Stimulated activated CD4-positive, alpha-beta T cell treated with anti-CD3 and anti-CD28 coated beads, Interleukin-2, amount 100 ng/mL, for 48 hours (primary cell): ENCODE results near the gene MICALL1.
A peak's percentile ranks its signal among the peaks of the same experiment; 100 is the strongest.
"Not testable (repeated sequence)": the region's sequence is repeated elsewhere in the genome, so short reads cannot be mapped to it uniquely, and the experiment has no call there.

Source experiments
- DNase-seq, 2 donors: peaks; one replicate each; pipeline ENCODE4 v3.0.0-alpha.2; 2020

The MICALL1 gene

GRCh38 chr22:37930270-37930951 is 24.3 kb downstream of the MICALL1 start:
- DNase-seq, result no peak

GRCh38 chr22:37930952-37931440 is 24.9 kb downstream of the MICALL1 start:
- DNase-seq, result no peak

- no peak for DNase-seq
These were observed 25.8 kb downstream of the MICALL1 start for GRCh38 chr22:37931893-37932389.

- DNase-seq, result no peak
These were observed 26.3 kb downstream of the MICALL1 start for GRCh38 chr22:37932401-37932800.

- no peak for DNase-seq
These were observed 26.9 kb downstream of the MICALL1 start for GRCh38 chr22:37932821-37933578.

GRCh38 chr22:37933711-37934376 is 27.7 kb downstream of the MICALL1 start:
- DNase-seq, result peak; percentile 84 to 85

- no peak for DNase-seq
These were observed 34.7 kb downstream of the MICALL1 start for GRCh38 chr22:37940698-37941376.

- DNase-seq, result no peak
These were observed 36.0 kb downstream of the MICALL1 start for GRCh38 chr22:37942133-37942532.

GRCh38 chr22:37943136-37943824 is 37.2 kb downstream of the MICALL1 start:
- DNase-seq, result no peak

- DNase-seq, result no peak
These were observed 37.7 kb downstream of the MICALL1 start for GRCh38 chr22:37943825-37944198.

GRCh38 chr22:37944423-37944822 is 38.3 kb downstream of the MICALL1 start:
- DNase-seq, result not testable (repeated sequence)

GRCh38 chr22:37947142-37947795 is 41.2 kb downstream of the MICALL1 start:
- not testable (repeated sequence) for DNase-seq

GRCh38 chr22:37951305-37951704 is 45.2 kb downstream of the MICALL1 start:
- no peak for DNase-seq

GRCh38 chr22:37952629-37953028 is 46.5 kb downstream of the MICALL1 start:
- not testable (repeated sequence) for DNase-seq

GRCh38 chr22:37953062-37953436 is 47.0 kb downstream of the MICALL1 start:
- DNase-seq, result no peak

- peak; percentile 95 to 96 for DNase-seq
These were observed 47.5 kb downstream of the MICALL1 start, which contains the start of the genes C22orf23 and POLR2F for GRCh38 chr22:37953437-37954179. TSS of gene C22orf23 (minus strand) at chr22:37953601. CDS start at chr22:37953149, 452 bp downstream. TSS of gene POLR2F (plus strand) at chr22:37953699. CDS start at chr22:37953788, 89 bp downstream.

- DNase-seq, result no peak
These were observed 48.6 kb downstream of the MICALL1 start for GRCh38 chr22:37954686-37955085.

- not testable (repeated sequence) for DNase-seq
These were observed 49.8 kb downstream of the MICALL1 start for GRCh38 chr22:37955825-37956397.

- DNase-seq, result no peak
These were observed 51.1 kb downstream of the MICALL1 start for GRCh38 chr22:37957232-37957631.

GRCh38 chr22:37959231-37959825 is 53.2 kb downstream of the MICALL1 start:
- no peak for DNase-seq
